ENCODE data around the gene ANXA8L1.
A peak's percentile ranks its signal among the peaks of the same experiment; 100 is the strongest.
"Not testable (repeated sequence)": the region's sequence is repeated elsewhere in the genome, so short reads cannot be mapped to it uniquely, and the experiment has no call there.

The ANXA8L1 gene

DNA sequence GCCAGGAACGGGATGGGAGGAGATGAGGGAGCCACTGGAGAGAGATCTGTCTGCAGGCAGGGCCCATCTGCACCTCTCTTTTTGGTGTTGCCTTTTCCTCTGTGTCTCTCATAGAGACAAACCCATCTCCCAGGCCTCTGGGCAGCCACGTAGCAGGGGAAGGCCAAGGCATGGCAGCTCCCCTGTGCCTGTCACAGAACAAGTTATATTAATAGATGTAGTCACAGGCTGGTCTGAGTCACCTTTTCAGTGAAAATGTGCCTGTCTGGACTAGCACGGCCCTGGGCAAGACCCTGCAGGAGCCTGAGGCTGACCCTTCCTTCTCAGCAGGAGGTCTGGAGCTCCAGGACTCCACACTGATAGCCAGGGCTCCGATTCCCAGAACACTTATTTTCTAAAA, 2.1 kb downstream of the ANXA8L1 start:
- not testable (repeated sequence) for H3K36me3 ChIP-seq; H3K4me3 ChIP-seq; H3K9me3 ChIP-seq (replicated peaks in 1 of 11); H3K4me1 ChIP-seq; H3K27me3 ChIP-seq; H3K4me2 ChIP-seq; H3K9ac ChIP-seq; H4K20me1 ChIP-seq; H3K27ac ChIP-seq

DNA sequence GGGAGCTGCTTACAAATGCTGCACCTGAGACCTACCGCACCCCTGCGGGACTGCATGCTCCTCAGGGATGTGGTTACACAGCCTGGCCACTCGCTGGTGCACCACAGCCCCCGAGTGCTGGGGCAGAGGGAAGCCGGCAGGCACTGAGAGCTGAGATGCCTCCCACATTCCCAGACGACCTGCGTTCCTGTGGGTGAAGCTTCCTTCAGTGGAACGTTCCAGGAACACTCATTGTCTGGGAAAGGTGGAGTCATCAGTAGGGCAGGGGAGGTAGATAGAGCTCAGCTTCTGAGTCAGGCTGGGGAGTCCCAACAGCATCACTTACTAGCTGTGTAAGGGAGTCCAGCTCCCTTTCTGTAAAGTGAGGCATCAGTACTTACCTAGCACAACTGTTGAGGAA, 2.5 kb downstream of the ANXA8L1 start:
- H3K4me3 ChIP-seq; H3K4me2 ChIP-seq; H3K4me1 ChIP-seq; H3K9ac ChIP-seq; H3K27ac ChIP-seq; H3K27me3 ChIP-seq; H3K9me3 ChIP-seq (replicated peaks in 1 of 11); H3K36me3 ChIP-seq; H4K20me1 ChIP-seq: not testable (repeated sequence)

DNA sequence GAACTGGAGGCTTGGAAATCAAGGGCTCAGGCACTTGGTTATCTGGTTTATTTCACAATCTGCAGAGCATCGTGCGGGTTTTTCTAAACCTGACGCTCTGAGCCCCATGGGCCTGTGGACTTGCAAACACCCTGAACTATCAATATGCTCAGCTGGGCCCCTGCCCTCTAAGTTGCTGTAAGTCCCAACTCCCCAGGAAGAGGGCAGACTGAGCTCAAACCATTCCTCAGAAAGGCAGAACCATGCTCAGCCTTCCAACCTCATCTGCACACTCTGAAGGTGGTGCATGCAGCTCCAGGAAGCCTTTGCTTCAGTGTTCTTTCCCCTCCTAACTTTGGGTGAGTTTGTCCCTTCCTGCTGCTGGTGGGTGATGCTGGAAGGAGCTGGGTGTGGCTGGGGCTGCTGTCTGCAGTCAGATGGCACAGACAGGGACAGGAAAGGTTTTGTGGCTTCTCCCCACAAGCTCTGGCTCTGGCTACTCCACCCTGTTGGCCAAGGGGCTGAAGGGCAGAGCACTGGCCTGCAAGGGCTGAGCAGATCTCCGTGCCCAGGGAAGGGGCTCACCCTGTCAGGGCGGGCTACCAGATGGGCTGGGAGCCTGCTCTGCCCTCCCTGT, 3.8 kb downstream of the ANXA8L1 start:
- not testable (repeated sequence) for H3K4me3 ChIP-seq; H3K27me3 ChIP-seq; H3K9me3 ChIP-seq (replicated peaks in 1 of 11); H3K4me2 ChIP-seq; H3K36me3 ChIP-seq; H4K20me1 ChIP-seq; H3K27ac ChIP-seq; H3K4me1 ChIP-seq; H3K9ac ChIP-seq

DNA sequence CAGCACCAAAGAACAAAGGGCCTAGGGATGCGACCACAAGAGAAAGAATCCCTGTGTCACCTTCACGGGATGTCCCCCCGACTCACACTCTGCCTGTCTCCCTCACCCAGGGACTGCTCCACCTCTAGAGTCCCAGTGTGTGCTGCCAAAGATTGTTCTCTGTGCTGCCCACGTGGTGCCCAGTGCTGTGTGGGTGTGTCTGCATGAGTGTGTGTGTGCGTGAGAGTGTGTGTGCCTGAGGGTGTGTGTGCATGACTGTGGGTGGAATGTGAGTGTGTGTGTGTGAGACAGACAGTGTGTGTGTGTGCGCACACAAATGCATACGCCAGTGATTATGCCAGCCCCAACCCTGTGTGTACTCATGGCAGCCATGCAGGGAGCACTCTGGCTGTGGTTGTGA, 10.3 kb downstream of the ANXA8L1 start:
- H3K4me3 ChIP-seq; H3K4me2 ChIP-seq; H3K9ac ChIP-seq; H3K9me3 ChIP-seq (replicated peaks in 1 of 11); H3K36me3 ChIP-seq; H4K20me1 ChIP-seq; H3K27me3 ChIP-seq; H3K27ac ChIP-seq; H3K4me1 ChIP-seq: not testable (repeated sequence)

DNA sequence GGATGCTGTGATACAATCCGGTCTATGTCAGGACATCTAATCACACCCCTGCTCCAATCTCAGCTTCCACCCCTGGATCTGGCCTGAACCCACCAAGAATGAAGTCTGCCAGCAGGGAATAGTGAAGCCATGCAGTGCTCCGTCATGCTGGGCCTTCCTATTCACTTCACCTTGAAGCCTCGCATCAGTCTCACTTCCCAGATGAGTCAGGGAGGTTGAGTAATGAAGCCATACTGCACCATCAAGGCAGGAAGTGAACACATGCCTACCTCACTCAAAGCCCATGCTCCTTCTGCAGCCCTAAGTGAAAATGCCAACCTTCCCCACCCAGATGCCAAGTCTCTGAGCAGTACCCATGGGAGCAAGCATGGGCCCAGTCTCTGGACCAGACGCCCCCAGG, 11.1 kb downstream of the ANXA8L1 start:
- H3K4me3 ChIP-seq; H3K4me1 ChIP-seq; H4K20me1 ChIP-seq; H3K36me3 ChIP-seq; H3K9me3 ChIP-seq (replicated peaks in 1 of 11); H3K4me2 ChIP-seq; H3K27ac ChIP-seq; H3K27me3 ChIP-seq; H3K9ac ChIP-seq: not testable (repeated sequence)

DNA sequence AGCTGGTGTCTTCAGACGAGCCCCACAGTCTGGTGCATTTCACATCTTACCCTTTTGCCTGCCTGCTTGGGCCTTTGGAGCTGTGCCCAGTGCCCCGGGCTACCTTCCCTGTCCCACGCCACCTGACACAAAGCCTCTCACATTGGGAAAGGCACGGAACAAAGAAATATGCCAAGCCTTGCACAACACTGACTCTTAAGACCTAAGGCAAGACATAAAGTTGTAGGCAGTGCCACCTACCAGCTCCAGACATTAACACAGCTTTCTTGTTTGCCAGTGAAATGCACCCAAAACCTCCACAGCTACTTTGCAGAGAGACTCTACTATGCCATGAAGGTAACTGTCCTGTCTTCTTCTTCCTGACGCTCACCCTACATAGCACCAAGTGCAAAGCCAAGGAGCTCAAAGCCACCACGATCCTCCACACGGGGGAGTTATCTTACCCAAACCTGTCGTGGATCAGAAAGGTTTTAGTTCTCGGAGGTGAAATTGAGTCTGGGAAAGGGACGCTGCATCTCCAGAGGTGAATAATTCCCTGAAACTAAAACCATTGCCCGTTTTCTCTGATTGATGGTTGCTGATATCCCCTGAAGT, 11.8 kb downstream of the ANXA8L1 start:
- not testable (repeated sequence) for H3K4me1 ChIP-seq; H3K27me3 ChIP-seq; H3K4me3 ChIP-seq; H3K27ac ChIP-seq; H3K9me3 ChIP-seq (replicated peaks in 1 of 11); H3K4me2 ChIP-seq; H3K9ac ChIP-seq; H4K20me1 ChIP-seq; H3K36me3 ChIP-seq

DNA sequence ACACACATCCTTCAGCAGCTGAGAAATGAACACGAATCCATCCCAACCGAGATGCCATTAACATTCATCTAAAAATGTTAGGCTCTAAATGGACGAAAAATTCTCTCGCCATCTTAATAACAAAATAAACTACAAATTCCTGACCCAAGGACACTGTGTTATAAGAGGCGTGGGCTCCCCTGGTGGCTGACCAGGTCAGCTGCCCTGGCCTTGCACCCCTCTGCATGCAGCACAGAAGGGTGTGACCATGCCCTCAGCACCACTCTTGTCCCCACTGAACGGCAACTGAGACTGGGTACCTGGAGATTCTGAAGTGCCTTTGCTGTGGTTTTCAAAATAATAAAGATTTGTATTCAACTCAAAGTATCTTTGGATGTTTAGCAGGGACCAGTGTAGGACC, 15.8 kb downstream of the ANXA8L1 start:
- not testable (repeated sequence) for H3K4me1 ChIP-seq; H3K27ac ChIP-seq; H4K20me1 ChIP-seq; H3K27me3 ChIP-seq; H3K4me3 ChIP-seq; H3K36me3 ChIP-seq; H3K4me2 ChIP-seq; H3K9ac ChIP-seq; H3K9me3 ChIP-seq (replicated peaks in 1 of 11)

DNA sequence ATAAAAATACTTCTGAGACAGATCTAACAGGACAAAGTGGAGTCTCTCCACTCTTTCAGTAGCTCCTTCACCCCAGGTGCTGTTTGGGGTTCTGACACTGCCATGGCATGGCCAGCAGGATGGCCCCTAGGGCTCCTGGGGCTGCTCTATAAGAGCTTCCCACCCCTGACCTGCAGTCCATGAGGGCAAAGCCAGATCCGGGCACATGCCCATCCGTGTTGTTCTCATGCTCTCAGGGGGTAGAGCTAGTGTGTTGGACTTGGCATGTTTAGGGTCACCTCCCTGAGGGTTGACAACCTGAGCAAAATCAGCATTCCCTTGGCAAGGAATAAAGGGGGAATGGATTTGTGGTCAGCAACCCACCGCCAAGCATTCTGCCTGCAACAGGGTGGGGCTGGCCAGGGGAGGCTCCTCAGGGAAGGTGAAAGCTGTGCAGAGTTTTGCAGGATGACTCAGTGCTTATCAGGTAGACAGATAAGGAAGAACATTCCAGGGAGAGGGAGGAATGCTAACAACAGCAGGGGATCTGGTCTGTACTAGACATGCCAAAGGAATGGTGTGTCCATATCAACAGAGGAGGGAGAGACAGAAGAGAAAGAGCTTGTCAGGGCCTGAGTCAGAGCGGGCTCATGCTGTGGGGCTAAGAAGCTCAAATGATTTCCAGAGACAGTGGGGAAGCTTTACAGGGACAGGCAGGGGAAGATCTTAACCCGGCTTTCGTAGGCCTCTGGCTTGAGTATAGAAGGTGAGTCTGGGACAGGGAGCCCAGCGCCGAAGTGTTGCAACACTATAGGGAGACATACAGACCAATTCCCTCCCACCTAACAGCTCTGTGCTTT, 21.1 kb downstream of the ANXA8L1 start:
- not testable (repeated sequence) for H3K27ac ChIP-seq; H3K9me3 ChIP-seq (replicated peaks in 1 of 11); H3K4me2 ChIP-seq; H4K20me1 ChIP-seq; H3K4me1 ChIP-seq; H3K27me3 ChIP-seq; H3K9ac ChIP-seq; H3K4me3 ChIP-seq; H3K36me3 ChIP-seq

DNA sequence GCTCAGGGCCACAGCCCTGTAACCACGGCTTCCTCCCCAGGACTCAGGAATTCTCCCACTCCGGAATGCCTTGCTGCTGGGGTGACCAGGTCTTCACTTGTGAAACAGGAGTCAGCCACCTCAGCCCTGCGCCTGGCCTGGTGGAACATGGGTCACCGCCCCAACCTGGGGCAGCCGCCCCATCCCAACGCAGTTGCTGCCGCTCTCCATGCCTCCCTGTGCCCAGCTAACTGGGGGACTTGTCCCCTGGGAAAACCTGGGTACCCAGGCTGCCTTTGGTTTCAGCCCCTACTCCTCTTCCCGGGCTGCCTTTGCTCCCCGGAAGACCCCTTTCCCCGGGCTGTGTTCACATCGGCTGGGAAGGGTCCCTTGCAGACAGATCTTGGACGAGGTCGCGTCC, 22.2 kb downstream of the ANXA8L1 start:
- not testable (repeated sequence) for H3K36me3 ChIP-seq; H3K4me1 ChIP-seq; H4K20me1 ChIP-seq; H3K9me3 ChIP-seq (replicated peaks in 1 of 11); H3K27ac ChIP-seq; H3K27me3 ChIP-seq
- peak overlapping the region in 9 of 11 experiments; percentile 36 to 70 (median 51); a peak in 13 of 22 replicates for H3K4me2 ChIP-seq
- 0 out of 20 replicates have a peak overlapping the region, but pooled peaks of 1 of the 10 experiments have one; percentile 29 for H3K4me3 ChIP-seq
- H3K9ac ChIP-seq, result peak overlapping the region in 1 of 11 experiments; percentile 36; a peak in 1 of 22 replicates

DNA sequence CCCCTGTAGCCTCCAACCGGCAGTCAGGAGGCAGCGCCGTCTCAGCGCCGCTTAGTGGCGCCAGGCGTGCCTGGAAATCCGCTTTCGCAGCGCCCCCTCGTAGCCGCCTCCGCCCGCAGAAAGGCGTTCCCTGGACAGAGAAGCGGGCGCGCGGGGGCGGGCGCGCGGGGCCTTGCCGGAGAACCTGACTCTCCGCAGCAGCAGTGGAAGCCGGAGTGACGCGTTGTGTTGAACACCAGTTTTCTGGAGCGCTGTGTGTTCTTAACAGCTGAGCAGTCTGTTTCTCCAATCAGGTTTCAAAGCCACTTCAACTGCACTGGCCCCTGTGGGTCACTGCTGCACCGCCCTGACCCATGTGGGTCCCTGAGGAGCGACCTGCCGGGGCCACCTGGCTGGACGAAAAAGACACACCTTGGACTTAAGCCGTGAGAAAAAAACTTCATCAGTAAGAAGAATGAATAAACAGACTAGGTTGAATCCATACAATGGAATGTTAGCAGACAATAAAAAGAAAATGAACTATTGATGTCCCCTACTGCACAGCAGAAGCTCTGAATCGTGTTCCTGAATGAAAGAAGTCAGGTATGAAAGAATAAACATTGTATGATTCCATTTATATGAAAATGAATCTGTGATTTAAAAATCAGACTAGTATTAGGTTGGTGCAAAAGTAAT, 22.8 kb downstream of the ANXA8L1 start:
- H3K4me3 ChIP-seq, result peak overlapping the region in 3 of 10 experiments; percentile 29 to 40 (median 39); a peak in 3 of 20 replicates
- not testable (repeated sequence) for H3K27me3 ChIP-seq; H3K4me1 ChIP-seq; H3K9me3 ChIP-seq (replicated peaks in 1 of 11); H3K36me3 ChIP-seq; H4K20me1 ChIP-seq; H3K27ac ChIP-seq; H3K9ac ChIP-seq
- peak overlapping the region; percentile 41 to 79 (median 61); a peak in 19 of 22 replicates for H3K4me2 ChIP-seq

DNA sequence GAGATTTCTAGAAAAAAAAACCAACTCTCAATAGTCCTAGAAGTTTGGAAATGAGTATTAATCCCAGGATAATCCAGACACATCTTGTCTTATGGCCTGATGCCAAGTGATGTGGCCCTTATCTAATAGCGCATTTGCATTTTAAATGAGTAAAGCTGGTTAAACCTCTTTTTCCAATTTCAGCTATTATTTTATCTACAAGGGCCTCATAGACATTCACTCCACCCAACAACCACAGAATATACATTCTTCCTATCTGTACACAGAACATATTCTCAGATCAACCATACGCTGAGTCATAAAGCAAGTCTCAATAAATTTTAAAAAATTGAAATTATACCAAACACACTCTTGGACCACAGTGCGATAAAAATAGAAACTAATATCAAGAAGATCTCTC, 34.0 kb downstream of the ANXA8L1 start:
- not testable (repeated sequence) for H3K4me1 ChIP-seq; H3K36me3 ChIP-seq; H3K9me3 ChIP-seq (replicated peaks in 1 of 11); H3K27ac ChIP-seq; H3K9ac ChIP-seq; H3K4me2 ChIP-seq; H3K27me3 ChIP-seq; H3K4me3 ChIP-seq; H4K20me1 ChIP-seq

DNA sequence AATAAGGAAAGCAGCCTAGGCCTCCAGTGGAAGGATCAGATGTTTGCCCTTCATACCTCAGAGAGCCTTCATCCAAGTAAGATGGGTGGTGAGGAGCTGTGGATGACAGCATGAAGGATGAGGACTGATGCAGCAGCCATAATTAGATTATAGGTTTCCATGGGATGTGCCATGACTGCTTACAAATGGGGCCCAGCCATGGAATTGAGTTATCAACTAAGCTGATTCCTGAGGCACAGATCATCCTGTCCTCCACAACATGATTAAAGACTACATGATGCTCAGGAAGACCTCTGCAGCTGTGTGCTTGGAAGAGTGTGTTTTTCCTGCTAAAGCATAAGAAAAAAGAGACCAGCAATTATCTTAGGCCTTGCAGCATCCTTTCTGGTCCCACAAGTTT, 35.5 kb downstream of the ANXA8L1 start:
- H4K20me1 ChIP-seq; H3K4me2 ChIP-seq; H3K27ac ChIP-seq; H3K36me3 ChIP-seq; H3K4me3 ChIP-seq; H3K27me3 ChIP-seq; H3K4me1 ChIP-seq; H3K9ac ChIP-seq; H3K9me3 ChIP-seq (replicated peaks in 1 of 11): not testable (repeated sequence)

DNA sequence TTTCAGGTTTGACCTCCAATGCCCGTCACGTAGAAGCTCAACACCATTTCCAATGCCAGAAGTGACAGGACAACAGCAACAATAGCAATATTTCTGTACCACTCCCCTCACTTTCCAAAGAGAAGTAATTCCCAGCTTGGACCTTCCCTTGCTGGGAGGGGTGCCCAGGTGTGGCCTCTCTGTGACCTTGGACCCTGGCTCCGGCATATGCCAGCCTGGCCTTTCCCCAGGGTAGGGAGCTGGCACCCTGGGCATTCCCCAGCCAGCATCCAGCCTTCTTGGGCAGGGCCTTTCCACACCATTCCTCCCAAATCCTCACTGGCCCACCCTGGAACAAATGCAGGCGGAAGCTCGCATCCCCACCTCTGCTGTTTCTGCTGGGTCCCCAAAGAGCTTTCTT, 37.1 kb downstream of the ANXA8L1 start:
- not testable (repeated sequence) for H3K9me3 ChIP-seq (replicated peaks in 1 of 11); H3K4me3 ChIP-seq; H3K36me3 ChIP-seq; H3K4me2 ChIP-seq; H4K20me1 ChIP-seq; H3K27me3 ChIP-seq; H3K9ac ChIP-seq; H3K4me1 ChIP-seq; H3K27ac ChIP-seq

DNA sequence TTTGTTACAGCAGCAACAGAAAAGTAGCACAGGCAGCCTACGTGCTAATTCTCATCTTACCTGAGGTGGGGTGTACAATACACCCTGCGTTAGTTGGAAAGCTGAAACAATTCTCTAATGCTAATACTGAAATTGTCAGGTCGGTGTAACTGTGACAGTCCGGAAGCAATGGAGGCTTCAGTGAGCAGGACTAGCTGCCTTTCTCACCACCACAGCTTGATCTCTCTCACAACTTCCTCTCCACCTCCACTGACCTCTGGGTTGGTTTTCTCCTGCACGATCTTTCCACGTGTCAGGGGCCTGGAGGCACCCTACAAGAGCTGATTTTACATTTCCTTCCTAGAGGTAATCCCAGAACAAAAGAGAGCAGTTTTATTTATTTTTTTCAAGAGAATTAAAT, 39.7 kb downstream of the ANXA8L1 start:
- H3K9ac ChIP-seq; H3K36me3 ChIP-seq; H3K27ac ChIP-seq; H3K27me3 ChIP-seq; H3K9me3 ChIP-seq (replicated peaks in 1 of 11); H3K4me2 ChIP-seq; H3K4me3 ChIP-seq; H3K4me1 ChIP-seq; H4K20me1 ChIP-seq: not testable (repeated sequence)
